ENCODE data around the gene GATD1.
"Not testable (repeated sequence)": the region's sequence is repeated elsewhere in the genome, so short reads cannot be mapped to it uniquely, and the experiment has no call there.

The GATD1 gene

GRCh38 chr11:761526-762108, 15.7 kb downstream of the GATD1 start:
- DNase-seq: no peak

GRCh38 chr11:760236-760635, 17.1 kb downstream of the GATD1 start:
- DNase-seq: no peak

- no peak for DNase-seq
These were observed 27.6 kb downstream of the GATD1 start for GRCh38 chr11:749731-750130.

GRCh38 chr11:748007-748359, 29.3 kb downstream of the GATD1 start:
- DNase-seq: no peak

GRCh38 chr11:747158-748006, 29.9 kb downstream of the GATD1 start, which contains the start of gene TALDO1:
TALDO1 (plus strand) TSS chr11:747464; CDS start chr11:747482, 18 bp downstream.
- DNase-seq: peak; percentile 82

- no peak for DNase-seq
These were observed 30.8 kb downstream of the GATD1 start for GRCh38 chr11:746289-747157.

GRCh38 chr11:745428-745827, 31.9 kb downstream of the GATD1 start:
- DNase-seq: no peak

GRCh38 chr11:742571-743201, 34.6 kb downstream of the GATD1 start:
- DNase-seq: no peak

- no peak for DNase-seq
These were observed 35.1 kb downstream of the GATD1 start for GRCh38 chr11:742156-742546.

- not testable (repeated sequence) for DNase-seq
These were observed 39.4 kb downstream of the GATD1 start for GRCh38 chr11:737899-738298.

GRCh38 chr11:737366-737765, 39.9 kb downstream of the GATD1 start:
- peak; percentile 23 for DNase-seq

- not testable (repeated sequence) for DNase-seq
These were observed 42.7 kb downstream of the GATD1 start for GRCh38 chr11:734541-734940.

GRCh38 chr11:733072-733471, 44.2 kb downstream of the GATD1 start:
- no peak for DNase-seq

- DNase-seq: no peak
These were observed 47.7 kb downstream of the GATD1 start for GRCh38 chr11:729492-730074.

- DNase-seq: no peak
These were observed 48.3 kb downstream of the GATD1 start for GRCh38 chr11:728901-729491.

- peak; percentile 83 for DNase-seq
These were observed 49.2 kb downstream of the GATD1 start for GRCh38 chr11:727859-728748.

- no peak for DNase-seq
These were observed 50.0 kb downstream of the GATD1 start for GRCh38 chr11:727281-727701.

- peak; percentile 60 for DNase-seq
These were observed 50.7 kb downstream of the GATD1 start for GRCh38 chr11:726278-727220.

GRCh38 chr11:725624-726202, 51.6 kb downstream of the GATD1 start:
- DNase-seq: peak; percentile 37

Measured in activated T-cell treated with anti-CD3 and anti-CD28 coated beads, Interleukin-2, amount 50 U/mL, for 1 hour (primary cell).